ENCODE results near the gene SCN5A.

The SCN5A gene

GRCh38 chr3:38545550-38545949 lies 103.9 kb downstream of the SCN5A start:
- Histone ChIP-seq H3K27ac (ENCODE audit: insufficient read depth in 1 of 2, low read depth in 1 of 2, low read length in 2 of 2, poor library complexity in 1 of 2, severe bottlenecking in 2 of 2) (no peak overlapping the region), H3K9me3 (ENCODE audit: control extremely low read depth in 1 of 5, control insufficient read depth in 4 of 5, insufficient read depth in 2 of 5, low read depth in 1 of 5, low read length in 4 of 5) (no peaks in the 10 kb centered on the region), H3K4me3 (ENCODE audit: control insufficient read depth in 1 of 7, extremely low read depth in 1 of 7, insufficient read depth in 4 of 7, low read depth in 2 of 7, low read length in 6 of 7) (no peak overlapping the region), H3K27me3 (replicated peaks in 2 of 5; ENCODE audit: control insufficient read depth in 4 of 5, insufficient read depth in 5 of 5, low read length in 4 of 5) (peaks cover 0 to 2% (median 0%) of the 10 kb centered on the region in 5 experiments), H3K36me3 (ENCODE audit: control insufficient read depth in 4 of 4, insufficient read depth in 4 of 4, low read length in 3 of 4) (no peaks in the 10 kb centered on the region), H3K4me1 (ENCODE audit: control extremely low read depth in 1 of 4, control insufficient read depth in 4 of 4, insufficient read depth in 4 of 4, low read length in 3 of 4) (peaks cover 0 to 7% (median 4%) of the 10 kb centered on the region in 4 experiments)
- ChIA-PET CTCF (no interaction called here), POLR2A (no interaction called here)
- DNase-seq, result no peak
- WGBS (ENCODE audit: insufficient coverage), result 100% methylated on average over 1 of the region's 1 CpG

DNA sequence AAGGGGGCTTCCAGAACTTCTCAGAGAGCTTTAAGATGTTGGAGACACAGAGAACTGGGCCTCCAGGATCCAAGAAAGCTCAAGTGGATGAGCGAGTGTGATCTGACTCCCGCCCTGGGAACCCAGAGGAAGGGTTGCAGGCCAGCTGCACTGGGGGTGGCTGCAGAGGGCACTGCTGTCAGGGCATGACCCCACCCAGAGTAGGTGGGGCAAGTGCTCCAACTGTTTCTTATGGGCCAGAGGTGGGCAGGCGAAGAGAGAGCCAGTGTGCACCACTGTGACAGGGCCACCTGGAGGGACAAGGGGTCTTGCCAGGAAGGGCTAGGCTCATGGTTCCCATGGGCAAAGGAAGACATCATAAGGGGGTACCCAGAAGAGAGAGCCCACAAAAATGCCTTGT lies 104.6 kb downstream of the SCN5A start:
- Histone ChIP-seq H3K4me3 (ENCODE audit: control insufficient read depth in 1 of 7, extremely low read depth in 1 of 7, insufficient read depth in 4 of 7, low read depth in 2 of 7, low read length in 6 of 7) (no peak overlapping the region), H3K27me3 (replicated peaks in 2 of 5; ENCODE audit: control insufficient read depth in 4 of 5, insufficient read depth in 5 of 5, low read length in 4 of 5) (peaks cover 0 to 2% (median 0%) of the 10 kb centered on the region in 5 experiments), H3K4me1 (ENCODE audit: control extremely low read depth in 1 of 4, control insufficient read depth in 4 of 4, insufficient read depth in 4 of 4, low read length in 3 of 4) (peaks cover 0 to 7% (median 4%) of the 10 kb centered on the region in 4 experiments), H3K9me3 (ENCODE audit: control extremely low read depth in 1 of 5, control insufficient read depth in 4 of 5, insufficient read depth in 2 of 5, low read depth in 1 of 5, low read length in 4 of 5) (no peaks in the 10 kb centered on the region), H3K36me3 (ENCODE audit: control insufficient read depth in 4 of 4, insufficient read depth in 4 of 4, low read length in 3 of 4) (no peaks in the 10 kb centered on the region), H3K27ac (ENCODE audit: insufficient read depth in 1 of 2, low read depth in 1 of 2, low read length in 2 of 2, poor library complexity in 1 of 2, severe bottlenecking in 2 of 2) (no peak overlapping the region)
- ChIA-PET POLR2A (no interaction called here), CTCF (no interaction called here)
- DNase-seq, result no peak
- whole genome bisulfite sequencing (ENCODE audit: insufficient coverage), result 89% methylated on average over 3 of the region's 3 CpGs

DNA sequence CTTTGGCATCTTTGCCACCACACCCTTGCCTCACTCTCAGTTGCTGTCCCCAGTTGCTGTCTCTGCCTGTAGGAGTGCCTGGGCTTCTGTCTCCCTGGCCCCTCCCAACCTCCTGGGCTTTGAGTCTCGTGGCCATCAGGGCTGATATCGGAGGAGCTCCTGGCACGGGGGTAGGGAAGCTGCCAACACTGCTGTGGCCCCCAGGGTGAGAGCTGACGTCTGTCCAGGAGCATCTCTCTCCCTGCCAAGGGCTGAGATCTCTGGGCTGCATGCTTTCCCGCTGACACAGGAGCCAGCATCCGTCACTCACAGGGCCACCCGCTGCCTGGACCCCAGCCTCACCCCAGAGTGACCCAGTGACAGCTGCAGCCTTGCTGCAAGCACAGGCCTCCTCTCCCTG lies 105.9 kb downstream of the SCN5A start:
- ChIA-PET POLR2A (no interaction called here), CTCF (interaction anchor here (0.6 kb wide), 1 partner anchor 177 kb away, joined by 3 read pairs; no protein-coding TSS in a partner anchor)
- WGBS (ENCODE audit: insufficient coverage), result 89% methylated on average over 6 of the region's 7 CpGs

DNA sequence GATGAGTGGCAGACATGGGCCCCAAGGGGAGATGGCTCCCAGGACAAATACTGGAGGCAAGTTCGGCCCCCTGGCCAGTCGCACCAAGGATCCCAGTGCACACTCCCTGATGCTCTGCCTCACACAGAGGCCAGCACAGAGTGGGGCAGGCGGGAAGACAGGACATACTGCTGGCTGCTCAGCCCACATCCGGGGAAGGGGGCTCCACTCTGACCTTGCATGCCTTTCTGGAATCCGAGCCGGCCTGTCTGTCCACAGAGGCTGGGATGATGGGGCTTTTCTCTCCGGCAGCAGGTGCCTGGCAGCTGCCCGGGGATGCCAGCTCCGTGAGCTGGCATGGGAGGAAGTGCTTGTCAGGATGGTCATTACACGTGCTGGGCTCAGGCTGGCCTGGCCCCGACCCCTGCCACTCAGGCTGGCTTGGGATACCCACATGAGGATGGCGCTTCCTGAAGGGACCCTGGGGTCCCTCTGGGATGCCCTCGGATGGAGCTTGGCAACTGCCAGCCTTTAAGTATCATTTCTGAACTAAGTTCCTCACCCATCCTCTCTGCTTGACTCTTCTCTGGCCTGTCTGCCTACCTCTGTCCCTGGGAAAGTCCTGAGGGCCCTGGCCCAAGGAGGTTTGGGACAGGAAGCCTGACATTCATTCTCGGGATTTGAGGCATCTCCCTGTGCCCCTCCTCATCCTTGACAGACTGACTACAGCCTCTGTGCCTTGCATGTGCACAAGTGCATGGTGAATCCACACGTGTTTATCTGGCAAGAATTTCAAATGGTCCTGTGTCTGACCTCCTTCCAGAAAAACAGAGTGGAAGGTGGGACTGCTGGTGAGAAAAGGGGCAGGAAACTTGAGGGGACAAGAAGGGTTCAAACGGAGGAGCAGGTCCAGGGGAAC lies 106.8 kb downstream of the SCN5A start:
- WGBS (ENCODE audit: insufficient coverage), result 81% methylated on average over 16 of the region's 16 CpGs
- ChIA-PET POLR2A (no interaction called here), CTCF (no interaction called here)
- Histone ChIP-seq H3K27ac (ENCODE audit: insufficient read depth in 1 of 2, low read depth in 1 of 2, low read length in 2 of 2, poor library complexity in 1 of 2, severe bottlenecking in 2 of 2) (no peak overlapping the region), H3K9me3 (ENCODE audit: control extremely low read depth in 1 of 5, control insufficient read depth in 4 of 5, insufficient read depth in 2 of 5, low read depth in 1 of 5, low read length in 4 of 5) (no peaks in the 10 kb centered on the region), H3K36me3 (ENCODE audit: control insufficient read depth in 4 of 4, insufficient read depth in 4 of 4, low read length in 3 of 4) (peaks cover 0 to 2% (median 0%) of the 10 kb centered on the region in 4 experiments), H3K4me3 (ENCODE audit: control insufficient read depth in 1 of 7, extremely low read depth in 1 of 7, insufficient read depth in 4 of 7, low read depth in 2 of 7, low read length in 6 of 7) (no peak overlapping the region), H3K27me3 (replicated peaks in 2 of 5; ENCODE audit: control insufficient read depth in 4 of 5, insufficient read depth in 5 of 5, low read length in 4 of 5) (peaks cover 0 to 2% (median 0%) of the 10 kb centered on the region in 5 experiments), H3K4me1 (ENCODE audit: control extremely low read depth in 1 of 4, control insufficient read depth in 4 of 4, insufficient read depth in 4 of 4, low read length in 3 of 4) (peaks cover 0 to 1% (median 0%) of the 10 kb centered on the region in 4 experiments)
- DNase-seq, result no peak

More for the DNA sequence above, 105.9 kb downstream of the SCN5A start:
- no peak for DNase-seq
- no peak overlapping the region for H3K27ac ChIP-seq (ENCODE audit: insufficient read depth in 1 of 2, low read depth in 1 of 2, low read length in 2 of 2, poor library complexity in 1 of 2, severe bottlenecking in 2 of 2)
- peaks cover 0 to 2% (median 0%) of the 10 kb centered on the region in 5 experiments for H3K27me3 ChIP-seq (replicated peaks in 2 of 5; ENCODE audit: control insufficient read depth in 4 of 5, insufficient read depth in 5 of 5, low read length in 4 of 5)
- peaks cover 0 to 7% (median 4%) of the 10 kb centered on the region in 4 experiments for H3K4me1 ChIP-seq (ENCODE audit: control extremely low read depth in 1 of 4, control insufficient read depth in 4 of 4, insufficient read depth in 4 of 4, low read length in 3 of 4)
- peaks cover 0 to 2% (median 0%) of the 10 kb centered on the region in 4 experiments for H3K36me3 ChIP-seq (ENCODE audit: control insufficient read depth in 4 of 4, insufficient read depth in 4 of 4, low read length in 3 of 4)
- H3K4me3 ChIP-seq (ENCODE audit: control insufficient read depth in 1 of 7, extremely low read depth in 1 of 7, insufficient read depth in 4 of 7, low read depth in 2 of 7, low read length in 6 of 7), result no peak overlapping the region
- no peaks in the 10 kb centered on the region for H3K9me3 ChIP-seq (ENCODE audit: control extremely low read depth in 1 of 5, control insufficient read depth in 4 of 5, insufficient read depth in 2 of 5, low read depth in 1 of 5, low read length in 4 of 5)

DNA sequence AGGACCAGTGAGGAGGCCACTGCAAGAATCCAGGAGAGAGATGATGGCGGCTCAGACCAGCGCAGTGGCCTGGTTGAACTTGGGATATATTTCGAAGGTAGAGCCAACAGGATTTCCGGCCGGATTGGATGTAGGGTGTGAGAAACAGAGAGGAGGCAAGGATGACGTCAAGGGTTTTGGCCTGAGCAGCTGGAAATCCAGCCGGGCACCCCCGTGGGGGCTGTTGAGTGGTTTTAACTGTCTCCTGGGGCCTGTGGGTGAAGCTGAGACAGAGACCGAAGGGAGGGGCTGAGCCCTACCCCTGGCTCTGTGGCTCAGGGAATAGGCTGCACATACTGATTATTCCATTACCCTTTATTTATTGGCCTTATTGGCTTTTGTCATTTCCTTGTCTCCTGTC lies 107.7 kb downstream of the SCN5A start:
- POLR2A ChIA-PET, result no interaction called here

GRCh38 chr3:38538773-38539353 lies 110.6 kb downstream of the SCN5A start:
- POLR2A ChIA-PET, result no interaction called here
- Histone ChIP-seq H3K27ac (ENCODE audit: insufficient read depth in 1 of 2, low read depth in 1 of 2, low read length in 2 of 2, poor library complexity in 1 of 2, severe bottlenecking in 2 of 2) (no peak overlapping the region), H3K9me3 (ENCODE audit: control extremely low read depth in 1 of 5, control insufficient read depth in 4 of 5, insufficient read depth in 2 of 5, low read depth in 1 of 5, low read length in 4 of 5) (peaks cover 0 to 7% (median 0%) of the 10 kb centered on the region in 5 experiments), H3K4me1 (ENCODE audit: control extremely low read depth in 1 of 4, control insufficient read depth in 4 of 4, insufficient read depth in 4 of 4, low read length in 3 of 4) (no peaks in the 10 kb centered on the region), H3K27me3 (replicated peaks in 2 of 5; ENCODE audit: control insufficient read depth in 4 of 5, insufficient read depth in 5 of 5, low read length in 4 of 5) (no peaks in the 10 kb centered on the region), H3K4me3 (ENCODE audit: control insufficient read depth in 1 of 7, extremely low read depth in 1 of 7, insufficient read depth in 4 of 7, low read depth in 2 of 7, low read length in 6 of 7) (no peak overlapping the region), H3K36me3 (ENCODE audit: control insufficient read depth in 4 of 4, insufficient read depth in 4 of 4, low read length in 3 of 4) (peaks cover 0 to 13% (median 2%) of the 10 kb centered on the region in 4 experiments)
- 100% methylated on average over 8 of the region's 8 CpGs for WGBS (ENCODE audit: insufficient coverage)
- no peak for DNase-seq
- CTCF ChIA-PET, result interaction anchor here (3.1 kb wide), 1 partner anchor 17 kb away, joined by 12 read pairs; no protein-coding TSS in a partner anchor

More for the DNA sequence above, 107.7 kb downstream of the SCN5A start:
- 93% methylated on average over 8 of the region's 9 CpGs for WGBS (ENCODE audit: insufficient coverage)
- Histone ChIP-seq H3K27ac (ENCODE audit: insufficient read depth in 1 of 2, low read depth in 1 of 2, low read length in 2 of 2, poor library complexity in 1 of 2, severe bottlenecking in 2 of 2) (no peak overlapping the region), H3K27me3 (replicated peaks in 2 of 5; ENCODE audit: control insufficient read depth in 4 of 5, insufficient read depth in 5 of 5, low read length in 4 of 5) (peaks cover 0 to 2% (median 0%) of the 10 kb centered on the region in 5 experiments), H3K4me3 (ENCODE audit: control insufficient read depth in 1 of 7, extremely low read depth in 1 of 7, insufficient read depth in 4 of 7, low read depth in 2 of 7, low read length in 6 of 7) (no peak overlapping the region), H3K36me3 (ENCODE audit: control insufficient read depth in 4 of 4, insufficient read depth in 4 of 4, low read length in 3 of 4) (peaks cover 0 to 3% (median 1%) of the 10 kb centered on the region in 4 experiments), H3K9me3 (ENCODE audit: control extremely low read depth in 1 of 5, control insufficient read depth in 4 of 5, insufficient read depth in 2 of 5, low read depth in 1 of 5, low read length in 4 of 5) (no peaks in the 10 kb centered on the region), H3K4me1 (ENCODE audit: control extremely low read depth in 1 of 4, control insufficient read depth in 4 of 4, insufficient read depth in 4 of 4, low read length in 3 of 4) (no peaks in the 10 kb centered on the region)
- DNase-seq, result no peak
- CTCF ChIA-PET, result no interaction called here

GRCh38 chr3:38536671-38537070 lies 112.8 kb downstream of the SCN5A start:
- Histone ChIP-seq H3K9me3 (ENCODE audit: control extremely low read depth in 1 of 5, control insufficient read depth in 4 of 5, insufficient read depth in 2 of 5, low read depth in 1 of 5, low read length in 4 of 5) (peaks cover 0 to 7% (median 0%) of the 10 kb centered on the region in 5 experiments), H3K27me3 (replicated peaks in 2 of 5; ENCODE audit: control insufficient read depth in 4 of 5, insufficient read depth in 5 of 5, low read length in 4 of 5) (no peaks in the 10 kb centered on the region), H3K27ac (ENCODE audit: insufficient read depth in 1 of 2, low read depth in 1 of 2, low read length in 2 of 2, poor library complexity in 1 of 2, severe bottlenecking in 2 of 2) (no peak overlapping the region), H3K4me1 (ENCODE audit: control extremely low read depth in 1 of 4, control insufficient read depth in 4 of 4, insufficient read depth in 4 of 4, low read length in 3 of 4) (no peaks in the 10 kb centered on the region), H3K36me3 (ENCODE audit: control insufficient read depth in 4 of 4, insufficient read depth in 4 of 4, low read length in 3 of 4) (peaks cover 0 to 13% (median 2%) of the 10 kb centered on the region in 4 experiments), H3K4me3 (ENCODE audit: control insufficient read depth in 1 of 7, extremely low read depth in 1 of 7, insufficient read depth in 4 of 7, low read depth in 2 of 7, low read length in 6 of 7) (no peak overlapping the region)
- WGBS (ENCODE audit: insufficient coverage), result 83% methylated on average over 3 of the region's 3 CpGs
- no peak for DNase-seq
- POLR2A ChIA-PET, result no interaction called here
- CTCF ChIA-PET, result interaction anchor here (1.0 to 1.3 kb wide), 2 partner anchors 18 to 307 kb away, joined by 3 read pairs; no protein-coding TSS in a partner anchor

Data from common myeloid progenitor, CD34-positive (primary cell).